Lower leg skin (tissue), 3 donors: ENCODE measurements around the gene NUPR1.

Source experiments
- CTCF ChIP-seq, 3 donors: fragments of 450-650 bp; IDR thresholded peaks; one replicate each; pipeline ENCODE4 v1.5.1; 2016; ENCODE audit warnings: antibody characterized with exemption in 3 of 3, mild to moderate bottlenecking in 3 of 3, moderate library complexity in 2 of 3
- POLR2A ChIP-seq, 2 donors: fragments of 450-650 bp; IDR thresholded peaks; one replicate each; pipeline ENCODE4 v1.6.1; 2016 to 2017; ENCODE audit warnings: antibody characterized with exemption in 2 of 2, mild to moderate bottlenecking in 1 of 2, moderate library complexity in 1 of 2

DNA sequence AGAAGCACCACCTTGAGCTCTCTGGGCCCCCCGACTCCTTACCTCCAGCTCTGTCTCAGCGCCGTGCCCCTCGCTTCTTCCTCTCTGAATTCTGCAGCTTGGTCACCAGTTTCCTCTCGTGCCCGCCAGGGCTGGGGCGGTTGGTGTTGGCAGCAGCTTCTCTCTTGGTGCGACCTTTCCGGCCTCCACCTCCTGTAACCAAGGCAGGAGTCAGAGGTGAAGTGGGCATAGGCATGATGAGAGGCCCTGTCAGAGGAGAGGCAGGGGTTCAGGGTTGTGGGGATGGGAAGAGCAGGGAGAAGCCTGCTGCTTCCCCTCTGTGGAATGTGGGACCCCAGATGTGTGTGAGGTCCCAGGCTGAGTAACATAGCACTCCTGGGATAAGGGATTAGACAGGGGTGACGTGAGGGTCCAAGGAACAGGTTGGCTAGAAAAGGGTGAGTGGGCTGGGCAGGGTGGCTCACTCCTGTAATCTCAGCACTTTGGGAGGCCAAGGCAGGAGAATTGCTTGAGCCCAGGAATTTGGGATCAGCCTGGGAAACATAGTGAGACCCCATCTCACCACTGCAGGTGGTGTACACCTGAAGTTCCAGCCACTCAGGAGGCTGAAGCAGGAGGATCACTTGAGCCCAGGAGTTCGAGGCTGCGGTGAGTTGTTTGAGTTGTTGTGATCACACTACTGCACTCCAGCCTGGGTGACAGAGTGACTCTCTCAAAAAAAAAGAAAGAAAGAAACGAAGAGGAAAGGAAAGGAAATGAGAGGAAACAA is 626 bp downstream of the NUPR1 start:
- TF ChIP-seq CTCF (IDR thresholded peaks at IDR 0.05), result no peak
- TF ChIP-seq POLR2A (IDR thresholded peaks at IDR 0.05), result no peak
